GM12878 (cell line): ENCODE measurements around the gene CIAPIN1. TPM values are rescaled to one million over a fixed set of nuclear protein-coding genes. Genes with fewer than 3 reads are reported as not detected.

ENCODE experiments used
- ATAC-seq: fragments of 200-7000 bp; cut with Tn5 transposase; 3 replicates; pipeline ENCODE4 v1.9.1; 2020; ENCODE audit warnings: mild to moderate bottlenecking, moderate library complexity
- BruUV-seq: library from RNA; stranded (reverse); fragments of 400-500 nt; replicated peaks from 2 replicates; lab custom pipeline; 2021; lab: Mats Ljungman, UMichigan
- CTCF ChIA-PET: fragments of 300-600 bp; sonication (Branson Sonifier 250); formaldehyde crosslinking; extraction: SDS; loops from one replicate; lab custom pipeline; 2021; ENCODE audit warnings: inconsistent platforms; lab: Yijun Ruan, JAX
- POLR2A ChIA-PET: fragments of 350-600 bp; formaldehyde crosslinking; extraction: SDS; loops from one replicate; lab custom pipeline; 2021; ENCODE audit warnings: inconsistent platforms; lab: Charles Lee
- RAD21 ChIA-PET: fragments of 300-600 bp; sonication (Branson Sonifier 250); formaldehyde crosslinking; loops from one replicate; lab custom pipeline; 2023; ENCODE audit warnings: antibody characterized with exemption; ENCODE audit not compliant: unreplicated experiment; lab: Charles Lee
- SMC1A ChIA-PET: fragments of 300-600 bp; sonication (Branson Sonifier 250); formaldehyde crosslinking; loops from one replicate; lab custom pipeline; 2023; ENCODE audit not compliant: unreplicated experiment, uncharacterized antibody; lab: Charles Lee
- DNase-seq: peaks from one replicate; pipeline ENCODE4 v3.0.0-alpha.2; 2011; ENCODE audit warnings: low read depth, low spot score
- FAIRE-seq: peaks from 3 replicates; lab custom pipeline; 2011; peaks lifted over from hg19 to GRCh38; lab: Jason Lieb, UNC
- H2AFZ ChIP-seq: 2 replicates; pipeline ENCODE4 v1.6.0; 2011; ENCODE audit warnings: low read depth, low read length, control low read depth; ENCODE audit not compliant: control insufficient read depth
- H3K27ac ChIP-seq: 2 replicates; pipeline ENCODE4 v1.5.1; 2011; ENCODE audit warnings: control low read depth; ENCODE audit not compliant: control insufficient read depth, insufficient read depth
- H3K27me3 ChIP-seq, 2 experiments: replicated peaks in 1 of 2; 2 replicates each; pipeline versions ENCODE4 v1.6.0 to v1.6.1; 2011; ENCODE audit warnings: low read length in 1 of 2; ENCODE audit not compliant: control insufficient read depth in 2 of 2, insufficient read depth in 2 of 2
- H3K36me3 ChIP-seq, 2 experiments: 2 replicates each; pipeline ENCODE4 v1.5.1; 2011; ENCODE audit warnings: low read length in 1 of 2; ENCODE audit not compliant: control insufficient read depth in 2 of 2, insufficient read depth in 2 of 2
- H3K4me1 ChIP-seq: 2 replicates; pipeline ENCODE4 v1.6.1; 2011; ENCODE audit warnings: mild to moderate bottlenecking, low read length, moderate library complexity, mixed read lengths; ENCODE audit not compliant: control insufficient read depth, insufficient read depth
- H3K4me2 ChIP-seq: 2 replicates; pipeline ENCODE4 v1.6.0; 2011; ENCODE audit warnings: control low read depth; ENCODE audit not compliant: control insufficient read depth, insufficient read depth
- H3K4me3 ChIP-seq: fragments of 200-600 bp; sonication (generic); 2 replicates; pipeline ENCODE4 v1.5.1; 2016
- H3K79me2 ChIP-seq: 2 replicates; pipeline ENCODE4 v1.6.0; 2011; ENCODE audit warnings: low read length; ENCODE audit not compliant: control insufficient read depth, insufficient read depth
- H3K9ac ChIP-seq: 2 replicates; pipeline ENCODE4 v1.8.0; 2011; ENCODE audit warnings: low read length, control low read depth, mixed read lengths; ENCODE audit not compliant: control insufficient read depth, insufficient read depth
- H3K9me3 ChIP-seq: replicated peaks from 3 replicates; pipeline ENCODE4 v1.5.1; 2011; ENCODE audit warnings: mild to moderate bottlenecking, low read length; ENCODE audit not compliant: control insufficient read depth, insufficient read depth
- H4K20me1 ChIP-seq: 2 replicates; pipeline ENCODE4 v1.6.0; 2011; ENCODE audit not compliant: control insufficient read depth, insufficient read depth
- DPF2 ChIP-seq: fragments of 450-650 bp; IDR thresholded peaks from 2 replicates; pipeline ENCODE4 v1.6.1; 2017; ENCODE audit warnings: mild to moderate bottlenecking
- E4F1 ChIP-seq: fragments of 450-650 bp; IDR thresholded peaks from 2 replicates; pipeline ENCODE4 v1.6.1; 2018; ENCODE audit warnings: borderline replicate concordance, mild to moderate bottlenecking; ENCODE audit not compliant: partially characterized antibody
- EGR1 ChIP-seq, 2 experiments: IDR thresholded peaks; 1 replicate in 1 of 2; 2 replicates in 1 of 2; pipeline ENCODE4 v1.6.1; 2011 to 2012; ENCODE audit warnings: low read depth in 2 of 2, low read length in 2 of 2, borderline replicate concordance in 1 of 2, mild to moderate bottlenecking in 1 of 2, moderate library complexity in 1 of 2
- EP300 ChIP-seq, 2 experiments: fragments of 150-350 bp in 1 of 2; IDR thresholded peaks; 2 replicates each; pipeline ENCODE4 v1.6.1; 2011 to 2012; ENCODE audit warnings: low read depth in 2 of 2, low read length in 2 of 2, borderline replicate concordance in 1 of 2, improper control_type of control experiment in 1 of 2, inconsistent platforms in 1 of 2; ENCODE audit not compliant: control insufficient read depth in 1 of 2
- NR2F1 ChIP-seq: fragments of 450-650 bp; conservative IDR thresholded peaks from 2 replicates; pipeline ENCODE4 v1.6.1; 2017; ENCODE audit warnings: mild to moderate bottlenecking
- POLR2AphosphoS2 ChIP-seq: IDR thresholded peaks from 2 replicates; pipeline ENCODE4 v1.6.1; 2011; ENCODE audit warnings: low read depth, mild to moderate bottlenecking, low read length, improper control_type of control experiment, moderate library complexity
- RBBP5 ChIP-seq: fragments of 200-600 bp; sonication (generic); conservative IDR thresholded peaks from 2 replicates; pipeline ENCODE4 v1.6.1; 2016
- RCOR1 ChIP-seq: conservative IDR thresholded peaks from 2 replicates; pipeline ENCODE4 v1.6.1; 2012; ENCODE audit warnings: low read depth, low read length, improper control_type of control experiment
- SIX5 ChIP-seq: IDR thresholded peaks from 2 replicates; pipeline ENCODE4 v1.6.1; 2011; ENCODE audit warnings: mild to moderate bottlenecking, low read depth, low read length, moderate library complexity; ENCODE audit not compliant: severe bottlenecking
- TAF1 ChIP-seq: IDR thresholded peaks from 2 replicates; pipeline ENCODE4 v1.6.1; 2011; ENCODE audit warnings: mild to moderate bottlenecking, low read depth, low read length, borderline replicate concordance
- WRNIP1 ChIP-seq: IDR thresholded peaks from 2 replicates; pipeline ENCODE4 v1.6.1; 2011; ENCODE audit warnings: low read depth, low read length, improper control_type of control experiment, borderline replicate concordance
- WGBS: methylation state at CpG from one replicate; pipeline ENCODE4 v1.1.6; 2016; ENCODE audit warnings: low lambda C conversion rate; ENCODE audit not compliant: insufficient replicate concordance, insufficient coverage; ENCODE audit errors: missing lambda C conversion rate; 5-methylcytosine and 5-hydroxymethylcytosine counted together
- in situ Hi-C: fragments of 300-500 bp; cut with MboI; formaldehyde crosslinking; loops from 9 replicates; pipeline ENCODE4 v1.14.3; 2018; ENCODE audit warnings: mixed read lengths
- intact Hi-C: fragments of 100-400 bp; cut with micrococcal nuclease; formaldehyde crosslinking; loops from one replicate; pipeline ENCODE4 v1.14.2; 2022; ENCODE audit not compliant: unreplicated experiment
- polyA plus RNA-seq, 11 experiments: library from polyadenylated mRNA; depleted of rRNA in 4 of 11; unstranded in 6 of 11; stranded (reverse) in 5 of 11; fragments of >200 nt; fragmentation: Nextera tagmentation in 4 of 11; fragmentation: Illumina TruSeq in 1 of 11; extraction: Ambion mirVana in 4 of 11; extraction: Trizol in 1 of 11; gene quantifications; 1 replicate in 1 of 11; 2 replicates in 10 of 11; pipeline versions ENCODE4 v1.2.1 to v1.2.3, GENCODE V29; 2011 to 2016; ENCODE audit warnings: inconsistent platforms in 2 of 11, missing spikeins in 2 of 11, low read depth in 1 of 11
- total RNA-seq, 4 experiments: library from RNA; depleted of rRNA in 3 of 4; stranded (reverse); fragments of >200 nt in 3 of 4; fragmentation: Illumina TruSeq in 1 of 4; extraction: Trizol in 1 of 4; gene quantifications; 2 replicates each; pipeline versions ENCODE4 v1.2.1 to v1.2.3, GENCODE V29; 2013 to 2021

CIAPIN1 gene
- total and polyA plus RNA-seq, 10 of the 15 experiments (the other 5 are each of a cell fraction or from before 2014, with no cell fraction given) = 46.2 to 150 (median 54.3) TPM

DNA sequence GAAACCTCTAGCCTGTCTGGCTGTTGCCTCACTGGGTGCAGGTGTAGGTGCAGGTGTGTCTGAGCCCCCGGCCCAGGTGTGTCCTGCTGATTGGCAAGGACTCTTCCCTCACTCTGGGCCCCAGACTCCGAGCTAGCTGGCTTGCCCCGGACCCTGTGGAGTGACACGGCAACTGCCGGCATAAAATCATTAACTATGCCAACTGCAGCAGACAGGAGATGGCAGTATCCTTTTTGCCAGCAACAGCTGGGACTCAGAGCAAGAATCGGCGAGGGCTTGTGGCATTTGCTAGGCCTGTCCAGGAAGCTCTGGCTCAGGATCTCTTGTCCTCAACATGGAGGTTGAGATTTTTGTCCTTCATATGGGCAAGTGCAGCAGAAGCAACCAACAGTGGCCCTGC, 20.8 kb downstream of the CIAPIN1 start:
- H3K9me3 ChIP-seq = no peaks in the 10 kb centered on the region
- DNase-seq (no peak), FAIRE-seq (no peak), ATAC-seq (no peak)
- no peaks in the 10 kb centered on the region for H4K20me1 ChIP-seq
- RAD21 ChIA-PET = interaction anchor here (1.5 kb wide), 1 partner anchor 10 kb away, joined by 4 read pairs; no protein-coding TSS in a partner anchor
- H3K4me2 ChIP-seq = no peak overlapping the region
- SMC1A ChIA-PET = interaction anchor here (0.9 to 1.3 kb wide), 2 partner anchors 9 to 123 kb away, joined by 4 to 5 read pairs; no protein-coding TSS in a partner anchor
- no peak overlapping the region for H3K9ac ChIP-seq
- H3K27ac ChIP-seq = no peak overlapping the region
- intact Hi-C loops (no loop called here), in situ Hi-C loops (no loop called here)
- 99% methylated on average over 7 of the region's 7 CpGs for WGBS
- H2AFZ ChIP-seq = no peak overlapping the region
- peaks cover 9 to 10% of the 10 kb centered on the region in 2 experiments; a peak in 3 of 4 replicates for H3K36me3 ChIP-seq
- TF ChIP-seq RBBP5 = no peak
- no peaks in the 10 kb centered on the region for H3K27me3 ChIP-seq
- H3K79me2 ChIP-seq = no peaks in the 10 kb centered on the region
- no peak overlapping the region for H3K4me3 ChIP-seq
- no peaks in the 10 kb centered on the region for H3K4me1 ChIP-seq
- POLR2A ChIA-PET = no interaction called here
- no TSS peak for BruUV-seq
- CTCF ChIA-PET = interaction anchor here (0.6 to 10.6 kb wide), 5 partner anchors 8 to 92 kb away, joined by 3 to 174 read pairs (median 3); no protein-coding TSS in a partner anchor

DNA sequence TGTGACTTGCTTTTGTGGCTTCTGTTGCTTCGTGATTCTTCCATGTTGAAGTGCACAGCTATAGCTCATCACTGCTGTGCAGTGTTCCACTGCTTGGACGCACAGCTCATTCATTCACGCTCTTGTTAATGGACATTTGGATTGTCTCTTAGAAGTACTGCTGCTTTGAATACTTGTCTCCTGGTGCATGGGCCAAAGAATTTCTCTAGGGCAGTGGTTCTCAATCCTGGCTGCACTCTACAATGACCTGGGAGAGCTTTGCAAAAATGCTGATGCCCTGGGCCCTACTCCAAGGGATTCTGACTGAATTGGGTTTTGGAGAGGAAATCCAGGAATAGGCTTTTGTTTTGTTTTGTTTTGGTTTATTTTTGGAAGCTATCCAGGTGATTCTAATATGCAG, 22.6 kb downstream of the CIAPIN1 start:
- ChIA-PET SMC1A (interaction anchor here (0.7 to 1.3 kb wide), 3 partner anchors 83 to 124 kb away, joined by 3 read pairs; no protein-coding TSS in a partner anchor), POLR2A (interaction anchor here (0.7 to 1.0 kb wide), 3 partner anchors 23 to 120 kb away, joined by 3 to 9 read pairs (median 4); partner anchors contain the start of genes CIAPIN1 and COQ9), RAD21 (interaction anchor here (2.0 to 2.3 kb wide), 2 partner anchors 95 to 124 kb away, joined by 6 to 7 read pairs; no protein-coding TSS in a partner anchor), CTCF (interaction anchor here (0.6 to 14.6 kb wide), 5 partner anchors 11 to 341 kb away, joined by 3 to 632 read pairs (median 4); no protein-coding TSS in a partner anchor)
- Histone ChIP-seq H3K4me3 (no peak overlapping the region), H3K79me2 (no peaks in the 10 kb centered on the region), H3K36me3 (peaks cover 0 to 2% of the 10 kb centered on the region in 2 experiments; a peak in 3 of 4 replicates), H4K20me1 (no peaks in the 10 kb centered on the region), H3K27me3 (no peaks in the 10 kb centered on the region), H3K9ac (no peak overlapping the region), H3K27ac (no peak overlapping the region), H3K4me2 (no peak overlapping the region), H3K9me3 (no peaks in the 10 kb centered on the region), H3K4me1 (no peaks in the 10 kb centered on the region), H2AFZ (no peak overlapping the region)
- in situ Hi-C loops (no loop called here), intact Hi-C loops (no loop called here)
- FAIRE-seq = no peak
- DNase-seq = no peak
- WGBS = 89% methylated on average over 3 of the region's 3 CpGs
- TF ChIP-seq RCOR1 (no peak), E4F1 (no peak), EGR1 (IDR thresholded peaks at IDR 0.05; ENCODE audit: borderline replicate concordance in 1 of 2, low read depth in 2 of 2, low read length in 2 of 2) (no peak), SIX5 (no peak), TAF1 (no peak), POLR2AphosphoS2 (no peak), WRNIP1 (no peak), EP300 (IDR thresholded peaks at IDR 0.05; ENCODE audit: borderline replicate concordance in 1 of 2, control insufficient read depth in 1 of 2, low read depth in 2 of 2, low read length in 2 of 2) (no peak), NR2F1 (no peak), DPF2 (no peak)
- no peak for ATAC-seq
- no TSS peak for BruUV-seq
